ENCODE results near the gene NNAT. TPM values are rescaled to one million over a fixed set of nuclear protein-coding genes. Genes with fewer than 3 reads are reported as not detected.

The NNAT gene
- total RNA-seq, 1 experiment from 2014 or later = 43.1 TPM

DNA sequence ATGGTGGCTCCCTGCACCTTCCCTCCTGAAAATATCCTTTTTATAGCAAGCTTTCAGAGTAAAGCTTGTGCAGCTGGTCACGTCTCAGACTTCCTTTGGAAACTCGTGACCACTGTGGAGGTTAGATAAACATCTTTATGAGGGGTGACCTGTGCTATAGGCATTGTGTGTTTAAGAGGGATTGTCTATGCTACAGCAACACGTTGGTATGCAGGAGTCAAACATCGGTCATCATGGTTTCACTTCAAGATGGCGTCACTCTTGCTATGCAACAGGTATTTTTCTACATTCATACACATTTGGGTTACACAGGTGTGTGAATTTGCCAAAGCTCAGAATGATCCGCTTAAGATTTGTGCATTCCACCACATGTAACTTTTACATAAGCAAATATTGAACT, 21.2 kb downstream of the NNAT start:
- H2AFZ ChIP-seq (ENCODE audit: low read length) = no peak overlapping the region
- H3K23me2 ChIP-seq (ENCODE audit: insufficient read length, low read depth, low read length, poor library complexity, severe bottlenecking) = no peaks in the 10 kb centered on the region
- H4K91ac ChIP-seq (ENCODE audit: insufficient read length, low read depth, low read length) = no peak overlapping the region
- H3K79me1 ChIP-seq (ENCODE audit: insufficient read depth, low read depth, low read length, poor library complexity, severe bottlenecking) = no peaks in the 10 kb centered on the region
- H3K14ac ChIP-seq (ENCODE audit: insufficient read depth, low read length) = no peak overlapping the region
- no peak overlapping the region for H2BK20ac ChIP-seq (ENCODE audit: low read depth, low read length, poor library complexity, severe bottlenecking)
- H3K23ac ChIP-seq (ENCODE audit: insufficient read length, low read depth, low read length) = no peak overlapping the region
- no peak overlapping the region for H2BK12ac ChIP-seq (ENCODE audit: insufficient read length, low read depth, low read length)
- no peaks in the 10 kb centered on the region for H3K27me3 ChIP-seq (ENCODE audit: insufficient read depth, low read length)
- no peak for DNase-seq
- H2BK15ac ChIP-seq (ENCODE audit: low read depth, low read length) = no peak overlapping the region
- Mint-ChIP-seq H3K27me3 (ENCODE audit: low read depth) (no peaks in the 10 kb centered on the region; the same call in 1 of the 2 replicates), H3K36me3 (ENCODE audit: insufficient read depth in 1 of 3, low read depth in 3 of 3) (no peaks in the 10 kb centered on the region), H3K4me1 (peaks cover 14% of the 10 kb centered on the region in 2 experiments), H3K9me3 (no peaks in the 10 kb centered on the region), H3K27ac (no peak overlapping the region), H3K4me3 (no peak overlapping the region)
- no peaks in the 10 kb centered on the region for H4K20me1 ChIP-seq (ENCODE audit: control insufficient read depth, insufficient read depth, insufficient read length)
- no peaks in the 10 kb centered on the region; the same call in 1 of the 2 replicates for H3K4me1 ChIP-seq (ENCODE audit: insufficient read depth, low read length)
- TF ChIP-seq, protein P1, sequence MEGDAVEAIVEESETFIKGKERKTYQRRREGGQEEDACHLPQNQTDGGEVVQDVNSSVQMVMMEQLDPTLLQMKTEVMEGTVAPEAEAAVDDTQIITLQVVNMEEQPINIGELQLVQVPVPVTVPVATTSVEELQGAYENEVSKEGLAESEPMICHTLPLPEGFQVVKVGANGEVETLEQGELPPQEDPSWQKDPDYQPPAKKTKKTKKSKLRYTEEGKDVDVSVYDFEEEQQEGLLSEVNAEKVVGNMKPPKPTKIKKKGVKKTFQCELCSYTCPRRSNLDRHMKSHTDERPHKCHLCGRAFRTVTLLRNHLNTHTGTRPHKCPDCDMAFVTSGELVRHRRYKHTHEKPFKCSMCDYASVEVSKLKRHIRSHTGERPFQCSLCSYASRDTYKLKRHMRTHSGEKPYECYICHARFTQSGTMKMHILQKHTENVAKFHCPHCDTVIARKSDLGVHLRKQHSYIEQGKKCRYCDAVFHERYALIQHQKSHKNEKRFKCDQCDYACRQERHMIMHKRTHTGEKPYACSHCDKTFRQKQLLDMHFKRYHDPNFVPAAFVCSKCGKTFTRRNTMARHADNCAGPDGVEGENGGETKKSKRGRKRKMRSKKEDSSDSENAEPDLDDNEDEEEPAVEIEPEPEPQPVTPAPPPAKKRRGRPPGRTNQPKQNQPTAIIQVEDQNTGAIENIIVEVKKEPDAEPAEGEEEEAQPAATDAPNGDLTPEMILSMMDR (conservative IDR thresholded peaks at IDR 0.05) = no peak
- no CpG with 5 or more reads among the region's 6 CpGs for WGBS (ENCODE audit: extremely low coverage, insufficient read length, low lambda C conversion rate)
- H3T11ph ChIP-seq (ENCODE audit: low read length) = no peak overlapping the region
- H4K5ac ChIP-seq (ENCODE audit: insufficient read length, low read depth, low read length) = no peak overlapping the region
- H3K9me3 ChIP-seq (ENCODE audit: control insufficient read depth, low read depth, low read length) = no peaks in the 10 kb centered on the region
- no peak overlapping the region for H3K27ac ChIP-seq (ENCODE audit: insufficient read length, low read depth, low read length)
- no peak overlapping the region for H3K4me2 ChIP-seq (ENCODE audit: insufficient read depth, insufficient read length, low read length)
- H3K9ac ChIP-seq (ENCODE audit: extremely low read depth, insufficient read length, low read length) = no peak overlapping the region
- no peak overlapping the region for H2AK5ac ChIP-seq (ENCODE audit: insufficient read length, low read length)
- H3K56ac ChIP-seq (ENCODE audit: insufficient read length, low read depth, low read length) = no peak overlapping the region
- no peak overlapping the region for H3K18ac ChIP-seq (ENCODE audit: insufficient read length, low read depth, low read length)
- no peak overlapping the region for H3K4ac ChIP-seq (ENCODE audit: low read depth, low read length)
- no peaks in the 10 kb centered on the region for H3K79me2 ChIP-seq (ENCODE audit: insufficient read depth, low read length)
- no peak overlapping the region for H2BK120ac ChIP-seq (ENCODE audit: low read depth, low read length, poor library complexity, severe bottlenecking)
- H4K8ac ChIP-seq (replicated peaks; ENCODE audit: insufficient read length, low read depth, low read length) = no peak overlapping the region
- no peak overlapping the region for H2BK5ac ChIP-seq (ENCODE audit: insufficient read length, low read length)
